Measurements from ENCODE around the gene RAB44. TPM values are rescaled to one million over a fixed set of nuclear protein-coding genes. Genes with fewer than 3 reads are reported as not detected.

The RAB44 gene
- total and polyA plus RNA-seq, 2 of the 13 experiments (the other 11 are each of a cell fraction or from before 2014, with no cell fraction given), result not detected

DNA sequence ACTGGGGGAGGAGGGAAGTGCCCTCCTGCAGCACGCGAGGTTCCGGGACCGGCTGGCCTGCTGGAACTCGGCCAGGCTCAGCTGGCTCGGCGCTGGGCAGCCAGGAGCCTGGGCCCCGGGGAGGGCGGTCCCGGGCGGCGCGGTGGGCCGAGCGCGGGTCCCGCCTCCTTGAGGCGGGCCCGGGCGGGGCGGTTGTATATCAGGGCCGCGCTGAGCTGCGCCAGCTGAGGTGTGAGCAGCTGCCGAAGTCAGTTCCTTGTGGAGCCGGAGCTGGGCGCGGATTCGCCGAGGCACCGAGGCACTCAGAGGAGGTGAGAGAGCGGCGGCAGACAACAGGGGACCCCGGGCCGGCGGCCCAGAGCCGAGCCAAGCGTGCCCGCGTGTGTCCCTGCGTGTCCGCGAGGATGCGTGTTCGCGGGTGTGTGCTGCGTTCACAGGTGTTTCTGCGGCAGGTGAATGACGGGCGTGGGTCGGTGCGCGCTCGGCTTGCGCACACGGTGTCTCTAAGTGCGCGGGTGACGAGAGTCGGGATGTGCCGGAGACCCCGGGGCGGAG is 19.1 kb upstream of the RAB44 start, which contains the start of gene CDKN1A (continued):
- TF ChIP-seq HOXA3 (CRISPR knock-in tag; IDR thresholded peaks at IDR 0.05) (peak; percentile 86), ATF7-NPFF (CRISPR knock-in tag; IDR thresholded peaks at IDR 0.05; ENCODE audit: low read depth) (peak; percentile 90; the same call in 1 of the 2 replicates), ZNF557 (CRISPR knock-in tag; IDR thresholded peaks at IDR 0.05) (0 out of 2 replicates have a peak, but pooled peaks have one; percentile 14), ZNF839 (CRISPR knock-in tag; IDR thresholded peaks at IDR 0.05; ENCODE audit: borderline replicate concordance) (no peak), NFE2L1 (CRISPR knock-in tag; IDR thresholded peaks at IDR 0.05; ENCODE audit: borderline replicate concordance) (no peak), TRIM24 (CRISPR knock-in tag; IDR thresholded peaks at IDR 0.05) (no peak), HMGA1 (CRISPR knock-in tag; conservative IDR thresholded peaks at IDR 0.05) (no peak), KLF12 (CRISPR knock-in tag; IDR thresholded peaks at IDR 0.05; ENCODE audit: borderline replicate concordance) (no peak; the same call in 1 of the 2 replicates), RORA (CRISPR knock-in tag; IDR thresholded peaks at IDR 0.05) (0 out of 2 replicates have a peak, but pooled peaks have one; percentile 18), ZNF343 (CRISPR knock-in tag; IDR thresholded peaks at IDR 0.05) (peak; percentile 24; the same call in 1 of the 2 replicates), ZNF382 (CRISPR knock-in tag; IDR thresholded peaks at IDR 0.05; ENCODE audit: borderline replicate concordance) (no peak), FOXC1 (CRISPR knock-in tag; IDR thresholded peaks at IDR 0.05; ENCODE audit: borderline replicate concordance) (peak; percentile 89), RXRA (CRISPR knock-in tag; IDR thresholded peaks at IDR 0.05) (peak; percentile 62), RBAK (CRISPR knock-in tag; IDR thresholded peaks at IDR 0.05) (no peak)
- TF ChIP-seq, protein P1, sequence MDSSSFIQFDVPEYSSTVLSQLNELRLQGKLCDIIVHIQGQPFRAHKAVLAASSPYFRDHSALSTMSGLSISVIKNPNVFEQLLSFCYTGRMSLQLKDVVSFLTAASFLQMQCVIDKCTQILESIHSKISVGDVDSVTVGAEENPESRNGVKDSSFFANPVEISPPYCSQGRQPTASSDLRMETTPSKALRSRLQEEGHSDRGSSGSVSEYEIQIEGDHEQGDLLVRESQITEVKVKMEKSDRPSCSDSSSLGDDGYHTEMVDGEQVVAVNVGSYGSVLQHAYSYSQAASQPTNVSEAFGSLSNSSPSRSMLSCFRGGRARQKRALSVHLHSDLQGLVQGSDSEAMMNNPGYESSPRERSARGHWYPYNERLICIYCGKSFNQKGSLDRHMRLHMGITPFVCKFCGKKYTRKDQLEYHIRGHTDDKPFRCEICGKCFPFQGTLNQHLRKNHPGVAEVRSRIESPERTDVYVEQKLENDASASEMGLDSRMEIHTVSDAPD (CRISPR knock-in tag; IDR thresholded peaks at IDR 0.05), result 0 out of 2 replicates have a peak, but pooled peaks have one; percentile 70
- TF ChIP-seq, protein P2, sequence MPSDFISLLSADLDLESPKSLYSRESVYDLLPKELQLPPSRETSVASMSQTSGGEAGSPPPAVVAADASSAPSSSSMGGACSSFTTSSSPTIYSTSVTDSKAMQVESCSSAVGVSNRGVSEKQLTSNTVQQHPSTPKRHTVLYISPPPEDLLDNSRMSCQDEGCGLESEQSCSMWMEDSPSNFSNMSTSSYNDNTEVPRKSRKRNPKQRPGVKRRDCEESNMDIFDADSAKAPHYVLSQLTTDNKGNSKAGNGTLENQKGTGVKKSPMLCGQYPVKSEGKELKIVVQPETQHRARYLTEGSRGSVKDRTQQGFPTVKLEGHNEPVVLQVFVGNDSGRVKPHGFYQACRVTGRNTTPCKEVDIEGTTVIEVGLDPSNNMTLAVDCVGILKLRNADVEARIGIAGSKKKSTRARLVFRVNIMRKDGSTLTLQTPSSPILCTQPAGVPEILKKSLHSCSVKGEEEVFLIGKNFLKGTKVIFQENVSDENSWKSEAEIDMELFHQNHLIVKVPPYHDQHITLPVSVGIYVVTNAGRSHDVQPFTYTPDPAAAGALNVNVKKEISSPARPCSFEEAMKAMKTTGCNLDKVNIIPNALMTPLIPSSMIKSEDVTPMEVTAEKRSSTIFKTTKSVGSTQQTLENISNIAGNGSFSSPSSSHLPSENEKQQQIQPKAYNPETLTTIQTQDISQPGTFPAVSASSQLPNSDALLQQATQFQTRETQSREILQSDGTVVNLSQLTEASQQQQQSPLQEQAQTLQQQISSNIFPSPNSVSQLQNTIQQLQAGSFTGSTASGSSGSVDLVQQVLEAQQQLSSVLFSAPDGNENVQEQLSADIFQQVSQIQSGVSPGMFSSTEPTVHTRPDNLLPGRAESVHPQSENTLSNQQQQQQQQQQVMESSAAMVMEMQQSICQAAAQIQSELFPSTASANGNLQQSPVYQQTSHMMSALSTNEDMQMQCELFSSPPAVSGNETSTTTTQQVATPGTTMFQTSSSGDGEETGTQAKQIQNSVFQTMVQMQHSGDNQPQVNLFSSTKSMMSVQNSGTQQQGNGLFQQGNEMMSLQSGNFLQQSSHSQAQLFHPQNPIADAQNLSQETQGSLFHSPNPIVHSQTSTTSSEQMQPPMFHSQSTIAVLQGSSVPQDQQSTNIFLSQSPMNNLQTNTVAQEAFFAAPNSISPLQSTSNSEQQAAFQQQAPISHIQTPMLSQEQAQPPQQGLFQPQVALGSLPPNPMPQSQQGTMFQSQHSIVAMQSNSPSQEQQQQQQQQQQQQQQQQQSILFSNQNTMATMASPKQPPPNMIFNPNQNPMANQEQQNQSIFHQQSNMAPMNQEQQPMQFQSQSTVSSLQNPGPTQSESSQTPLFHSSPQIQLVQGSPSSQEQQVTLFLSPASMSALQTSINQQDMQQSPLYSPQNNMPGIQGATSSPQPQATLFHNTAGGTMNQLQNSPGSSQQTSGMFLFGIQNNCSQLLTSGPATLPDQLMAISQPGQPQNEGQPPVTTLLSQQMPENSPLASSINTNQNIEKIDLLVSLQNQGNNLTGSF (CRISPR knock-in tag; IDR thresholded peaks at IDR 0.05), result peak; percentile 50
- TF ChIP-seq, protein P3, sequence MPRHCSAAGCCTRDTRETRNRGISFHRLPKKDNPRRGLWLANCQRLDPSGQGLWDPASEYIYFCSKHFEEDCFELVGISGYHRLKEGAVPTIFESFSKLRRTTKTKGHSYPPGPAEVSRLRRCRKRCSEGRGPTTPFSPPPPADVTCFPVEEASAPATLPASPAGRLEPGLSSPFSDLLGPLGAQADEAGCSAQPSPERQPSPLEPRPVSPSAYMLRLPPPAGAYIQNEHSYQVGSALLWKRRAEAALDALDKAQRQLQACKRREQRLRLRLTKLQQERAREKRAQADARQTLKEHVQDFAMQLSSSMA (CRISPR knock-in tag; IDR thresholded peaks at IDR 0.05), result 0 out of 2 replicates have a peak, but pooled peaks have one; percentile 1
- TF ChIP-seq, protein P4, sequence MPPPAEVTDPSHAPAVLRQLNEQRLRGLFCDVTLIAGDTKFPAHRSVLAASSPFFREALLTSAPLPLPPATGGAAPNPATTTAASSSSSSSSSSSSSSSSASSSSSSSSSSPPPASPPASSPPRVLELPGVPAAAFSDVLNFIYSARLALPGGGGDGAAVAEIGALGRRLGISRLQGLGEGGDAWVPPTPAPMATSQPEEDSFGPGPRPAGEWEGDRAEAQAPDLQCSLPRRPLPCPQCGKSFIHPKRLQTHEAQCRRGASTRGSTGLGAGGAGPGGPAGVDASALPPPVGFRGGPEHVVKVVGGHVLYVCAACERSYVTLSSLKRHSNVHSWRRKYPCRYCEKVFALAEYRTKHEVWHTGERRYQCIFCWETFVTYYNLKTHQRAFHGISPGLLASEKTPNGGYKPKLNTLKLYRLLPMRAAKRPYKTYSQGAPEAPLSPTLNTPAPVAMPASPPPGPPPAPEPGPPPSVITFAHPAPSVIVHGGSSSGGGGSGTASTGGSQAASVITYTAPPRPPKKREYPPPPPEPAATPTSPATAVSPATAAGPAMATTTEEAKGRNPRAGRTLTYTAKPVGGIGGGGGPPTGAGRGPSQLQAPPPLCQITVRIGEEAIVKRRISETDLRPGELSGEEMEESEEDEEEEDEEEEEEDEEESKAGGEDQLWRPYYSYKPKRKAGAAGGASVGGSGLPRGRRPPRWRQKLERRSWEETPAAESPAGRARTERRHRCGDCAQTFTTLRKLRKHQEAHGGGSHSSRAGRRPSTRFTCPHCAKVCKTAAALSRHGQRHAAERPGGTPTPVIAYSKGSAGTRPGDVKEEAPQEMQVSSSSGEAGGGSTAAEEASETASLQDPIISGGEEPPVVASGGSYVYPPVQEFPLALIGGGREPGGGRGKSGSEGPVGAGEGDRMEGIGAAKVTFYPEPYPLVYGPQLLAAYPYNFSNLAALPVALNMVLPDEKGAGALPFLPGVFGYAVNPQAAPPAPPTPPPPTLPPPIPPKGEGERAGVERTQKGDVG (CRISPR knock-in tag; IDR thresholded peaks at IDR 0.05; ENCODE audit: borderline replicate concordance), result peak; percentile 94
